Measurements from ENCODE around the gene MTCH1. TPM values are rescaled to one million over a fixed set of nuclear protein-coding genes. Genes with fewer than 3 reads are reported as not detected.

The MTCH1 gene
- total RNA-seq, 1 donor from 2014 or later, result 144 TPM

DNA sequence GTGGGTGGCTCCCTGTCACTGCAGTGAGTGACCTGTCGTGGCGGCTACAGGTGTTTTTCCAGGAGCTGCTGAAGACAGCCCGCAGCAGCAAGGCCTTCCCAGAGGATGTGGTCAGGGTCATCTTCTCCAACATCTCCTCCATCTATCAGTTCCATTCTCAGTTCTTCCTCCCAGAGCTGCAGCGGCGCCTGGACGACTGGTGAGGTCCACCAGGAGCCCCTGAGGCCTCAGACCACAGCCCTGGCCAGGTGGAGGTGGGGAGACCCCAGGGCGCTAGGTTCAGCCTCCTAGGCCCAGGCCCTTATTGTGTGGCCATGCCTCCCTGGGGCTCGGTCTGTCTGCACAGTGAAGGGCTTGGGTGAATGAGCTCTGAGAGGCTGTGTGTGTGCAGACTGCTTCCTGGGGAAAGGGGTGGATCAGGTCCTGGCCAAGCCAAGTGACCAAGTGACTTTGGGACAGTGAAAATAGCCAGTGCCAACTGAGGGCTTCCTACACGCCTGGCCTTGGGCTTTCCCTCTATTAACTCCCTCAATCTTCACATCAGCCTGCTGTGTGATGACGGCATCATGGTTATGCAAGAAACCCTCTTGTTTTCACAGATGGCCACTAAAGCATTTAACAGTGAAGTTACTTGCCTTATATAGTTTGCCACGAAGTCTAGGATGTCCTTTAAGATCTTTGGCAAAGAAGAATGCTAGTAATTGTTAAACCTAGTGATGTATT is 25.8 kb upstream of the MTCH1 start:
- Mint-ChIP-seq H3K9me3 (no peaks in the 10 kb centered on the region), H3K36me3 (no peaks in the 10 kb centered on the region), H3K4me1 (peaks cover under 1% of the 10 kb centered on the region), H3K27me3 (ENCODE audit: insufficient read depth, low read depth) (peaks cover 2% of the 10 kb centered on the region), H3K4me3 (no peak overlapping the region), H3K27ac (no peak overlapping the region)
- Histone ChIP-seq H3K27ac (no peak overlapping the region), H3K36me3 (no peaks in the 10 kb centered on the region), H3K79me2 (ENCODE audit: low read depth) (no peaks in the 10 kb centered on the region), H3F3A (ENCODE audit: low read depth) (no peaks in the 10 kb centered on the region), H3K9ac (no peak overlapping the region), H3K9me3 (ENCODE audit: low read depth) (no peaks in the 10 kb centered on the region), H3K4me1 (no peaks in the 10 kb centered on the region), H3K27me3 (no peaks in the 10 kb centered on the region), H4K20me1 (ENCODE audit: low read depth) (no peaks in the 10 kb centered on the region), H3K4me2 (no peak overlapping the region), H2AFZ (replicated peaks) (no peak overlapping the region), H3K4me3 (no peak overlapping the region)
- TF ChIP-seq, protein P1, sequence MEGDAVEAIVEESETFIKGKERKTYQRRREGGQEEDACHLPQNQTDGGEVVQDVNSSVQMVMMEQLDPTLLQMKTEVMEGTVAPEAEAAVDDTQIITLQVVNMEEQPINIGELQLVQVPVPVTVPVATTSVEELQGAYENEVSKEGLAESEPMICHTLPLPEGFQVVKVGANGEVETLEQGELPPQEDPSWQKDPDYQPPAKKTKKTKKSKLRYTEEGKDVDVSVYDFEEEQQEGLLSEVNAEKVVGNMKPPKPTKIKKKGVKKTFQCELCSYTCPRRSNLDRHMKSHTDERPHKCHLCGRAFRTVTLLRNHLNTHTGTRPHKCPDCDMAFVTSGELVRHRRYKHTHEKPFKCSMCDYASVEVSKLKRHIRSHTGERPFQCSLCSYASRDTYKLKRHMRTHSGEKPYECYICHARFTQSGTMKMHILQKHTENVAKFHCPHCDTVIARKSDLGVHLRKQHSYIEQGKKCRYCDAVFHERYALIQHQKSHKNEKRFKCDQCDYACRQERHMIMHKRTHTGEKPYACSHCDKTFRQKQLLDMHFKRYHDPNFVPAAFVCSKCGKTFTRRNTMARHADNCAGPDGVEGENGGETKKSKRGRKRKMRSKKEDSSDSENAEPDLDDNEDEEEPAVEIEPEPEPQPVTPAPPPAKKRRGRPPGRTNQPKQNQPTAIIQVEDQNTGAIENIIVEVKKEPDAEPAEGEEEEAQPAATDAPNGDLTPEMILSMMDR (IDR thresholded peaks at IDR 0.05), result no peak
- TF ChIP-seq EZH2phosphoT487 (IDR thresholded peaks at IDR 0.05) (no peak), EZH2 (IDR thresholded peaks at IDR 0.05) (no peak)
- DNase-seq (ENCODE audit: low spot score), result no peak

DNA sequence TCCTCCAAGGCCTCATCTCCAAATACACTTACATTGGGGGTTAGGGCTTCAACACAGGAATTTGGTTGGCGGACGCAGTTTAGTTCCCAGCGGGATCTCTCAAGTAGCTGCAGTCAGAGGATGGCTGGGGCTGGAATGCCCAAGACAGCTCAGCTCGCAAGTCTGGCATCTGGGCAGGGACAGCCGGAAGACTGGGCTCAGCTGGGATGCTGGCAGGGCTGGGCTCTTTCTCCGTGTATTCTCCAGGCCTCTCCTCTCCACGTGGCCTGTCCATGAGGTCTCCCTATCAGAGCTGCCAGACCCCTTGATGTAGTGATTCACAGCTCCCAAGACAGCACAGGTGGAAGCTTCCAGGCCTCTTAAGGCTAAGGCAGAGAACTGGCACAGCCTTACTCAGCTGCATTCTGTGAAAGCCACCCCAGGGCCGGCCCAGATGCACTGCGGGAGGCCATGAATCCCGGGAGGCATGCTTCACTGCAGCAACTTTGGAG is 24.5 kb upstream of the MTCH1 start:
- Mint-ChIP-seq H3K9me3 (no peaks in the 10 kb centered on the region), H3K36me3 (no peaks in the 10 kb centered on the region), H3K27ac (no peak overlapping the region), H3K4me3 (no peak overlapping the region), H3K4me1 (no peaks in the 10 kb centered on the region), H3K27me3 (ENCODE audit: insufficient read depth, low read depth) (peaks cover 2% of the 10 kb centered on the region)
- Histone ChIP-seq H3K27me3 (no peaks in the 10 kb centered on the region), H3K27ac (no peak overlapping the region), H3K9ac (no peak overlapping the region), H3K79me2 (ENCODE audit: low read depth) (no peaks in the 10 kb centered on the region), H3K4me1 (no peaks in the 10 kb centered on the region), H3K9me3 (ENCODE audit: low read depth) (no peaks in the 10 kb centered on the region), H4K20me1 (ENCODE audit: low read depth) (no peaks in the 10 kb centered on the region), H3K4me2 (no peak overlapping the region), H2AFZ (replicated peaks) (no peak overlapping the region), H3K4me3 (no peak overlapping the region), H3F3A (ENCODE audit: low read depth) (no peaks in the 10 kb centered on the region), H3K36me3 (no peaks in the 10 kb centered on the region)
- TF ChIP-seq EZH2 (IDR thresholded peaks at IDR 0.05) (no peak), EZH2phosphoT487 (IDR thresholded peaks at IDR 0.05) (no peak)
- TF ChIP-seq, protein P1 (IDR thresholded peaks at IDR 0.05), result no peak
- DNase-seq (ENCODE audit: low spot score), result no peak

DNA sequence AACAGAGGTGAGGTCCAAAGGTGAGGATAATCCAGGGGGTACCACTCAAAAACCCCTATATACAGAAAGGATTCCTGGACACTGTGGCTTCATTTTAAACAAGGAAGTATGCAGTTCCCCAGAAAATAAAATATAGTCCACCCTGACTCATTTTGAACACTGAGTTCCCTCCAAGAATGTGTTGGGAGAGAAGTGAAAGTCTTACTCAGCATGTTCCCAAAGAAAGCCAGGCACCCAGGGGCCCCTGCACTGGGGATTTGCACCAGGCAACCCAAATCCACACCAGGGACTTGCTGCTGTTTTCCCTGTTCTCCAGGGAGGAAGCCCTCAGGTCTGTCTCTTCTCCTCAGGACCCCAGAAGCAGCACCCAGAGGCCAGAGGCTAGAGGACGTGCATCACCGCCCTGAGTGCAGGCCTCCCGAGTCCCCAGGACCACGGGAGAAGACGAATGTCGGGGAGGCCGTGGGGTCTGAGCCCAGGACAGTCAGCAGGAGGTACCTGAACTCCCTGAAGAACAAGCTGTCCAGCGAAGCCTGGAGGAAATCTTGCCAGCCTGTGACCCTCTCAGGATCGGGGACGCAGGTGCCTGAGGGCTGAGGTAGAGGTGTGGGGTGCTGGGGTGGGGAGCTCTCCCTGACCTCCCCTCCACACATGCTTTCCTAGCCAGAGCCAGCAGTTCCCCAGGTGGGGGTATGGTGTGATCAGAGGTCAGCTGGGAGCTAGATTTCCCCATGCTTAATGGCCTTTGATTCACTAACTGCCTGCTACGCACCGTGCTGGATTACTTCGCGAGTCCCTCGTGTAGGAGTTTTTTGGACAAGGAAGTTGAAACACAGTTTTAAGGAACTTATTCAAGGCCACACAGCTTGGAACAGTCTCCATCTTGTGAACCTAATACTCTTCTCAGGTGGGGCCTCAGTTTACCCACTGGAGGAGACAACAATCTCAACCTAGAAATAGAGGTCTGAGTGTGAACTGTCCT is 22.8 kb upstream of the MTCH1 start:
- no peak for TF ChIP-seq EZH2phosphoT487 (IDR thresholded peaks at IDR 0.05)
- TF ChIP-seq EZH2 (IDR thresholded peaks at IDR 0.05), result no peak
- TF ChIP-seq, protein P1 (IDR thresholded peaks at IDR 0.05), result no peak
- no peak for DNase-seq (ENCODE audit: low spot score)
- Histone ChIP-seq H3K4me1 (no peaks in the 10 kb centered on the region), H3K4me3 (no peak overlapping the region), H3F3A (ENCODE audit: low read depth) (no peaks in the 10 kb centered on the region), H3K36me3 (no peaks in the 10 kb centered on the region), H3K9me3 (ENCODE audit: low read depth) (no peaks in the 10 kb centered on the region), H4K20me1 (ENCODE audit: low read depth) (no peaks in the 10 kb centered on the region), H3K27ac (no peak overlapping the region), H3K4me2 (no peak overlapping the region), H3K79me2 (ENCODE audit: low read depth) (no peaks in the 10 kb centered on the region), H3K9ac (no peak overlapping the region), H3K27me3 (no peaks in the 10 kb centered on the region), H2AFZ (replicated peaks) (no peak overlapping the region)
- H3K27me3 Mint-ChIP-seq (ENCODE audit: insufficient read depth, low read depth), result peaks cover 2% of the 10 kb centered on the region
- H3K36me3 Mint-ChIP-seq, result no peaks in the 10 kb centered on the region
- H3K4me3 Mint-ChIP-seq, result no peak overlapping the region
- H3K4me1 Mint-ChIP-seq, result peaks cover 2% of the 10 kb centered on the region
- H3K27ac Mint-ChIP-seq, result no peak overlapping the region
- H3K9me3 Mint-ChIP-seq, result no peaks in the 10 kb centered on the region
